K562 (cell line): ENCODE measurements around the gene GNAZ. TPM values are rescaled to one million over a fixed set of nuclear protein-coding genes. Genes with fewer than 3 reads are reported as not detected.

Source experiments
- ATAC-seq: fragments of 200-7000 bp; cut with Tn5 transposase; 3 replicates; pipeline ENCODE4 v1.9.1; 2020; ENCODE audit warnings: moderate library complexity
- BruUV-seq: library from RNA; stranded (reverse); fragments of 400-500 nt; replicated peaks from 2 replicates; lab custom pipeline; 2021; lab: Mats Ljungman, UMichigan
- CTCF ChIA-PET: fragments of 300-600 bp; formaldehyde crosslinking; extraction: SDS; loops from one replicate; lab custom pipeline; 2021; ENCODE audit warnings: low intra/inter-chr PET ratio; lab: Yijun Ruan, JAX
- POLR2A ChIA-PET: fragments of 300-600, 350-650 bp; sonication (Branson Sonifier 250); formaldehyde crosslinking; extraction: SDS; loops from one replicate; lab custom pipeline; 2021; ENCODE audit warnings: antibody characterized with exemption, inconsistent platforms; lab: Yijun Ruan, JAX
- DNase-seq, 4 experiments: peaks; one replicate each; pipeline versions ENCODE4 v3.0.0 to v3.0.0-alpha.2; 2011 to 2018; ENCODE audit warnings: low spot score in 3 of 4, mixed read lengths in 3 of 4; ENCODE audit errors: extremely low read depth in 1 of 4
- FAIRE-seq: peaks from 2 replicates; lab custom pipeline; 2011; peaks lifted over from hg19 to GRCh38; lab: Jason Lieb, UNC
- H2AFZ ChIP-seq: 2 replicates; pipeline ENCODE4 v1.6.0; 2011; ENCODE audit warnings: low read depth, low read length, control low read depth, inconsistent platforms
- H3K27ac ChIP-seq: fragments of 200-600 bp; 3 replicates; pipeline ENCODE4 v1.8.0; 2011; ENCODE audit warnings: low read depth, mild to moderate bottlenecking, control low read depth, inconsistent platforms, low read length, moderate library complexity, mixed read lengths; ENCODE audit errors: extremely low read depth
- H3K27me3 ChIP-seq, 2 experiments: fragments of 300-600 bp in 1 of 2; 2 replicates in 1 of 2; 3 replicates in 1 of 2; pipeline versions ENCODE4 v1.6.0 to v1.8.0; 2011; ENCODE audit warnings: inconsistent platforms in 2 of 2, low read length in 2 of 2, mild to moderate bottlenecking in 1 of 2, mixed read lengths in 1 of 2, moderate library complexity in 1 of 2; ENCODE audit not compliant: control insufficient read depth in 2 of 2, insufficient read depth in 2 of 2
- H3K36me3 ChIP-seq: fragments of 300-600 bp; 3 replicates; pipeline ENCODE4 v1.8.0; 2011; ENCODE audit warnings: mild to moderate bottlenecking, low read length, inconsistent platforms; ENCODE audit not compliant: control insufficient read depth, insufficient read depth
- H3K4me1 ChIP-seq, 2 experiments: fragments of 200-600 bp in 1 of 2; replicated peaks in 1 of 2; 2 replicates in 1 of 2; 3 replicates in 1 of 2; pipeline versions ENCODE4 v1.5.1 to v1.8.0; 2011; ENCODE audit warnings: inconsistent platforms in 2 of 2, low read length in 2 of 2, mild to moderate bottlenecking in 1 of 2, mixed read lengths in 1 of 2, moderate library complexity in 1 of 2; ENCODE audit not compliant: control insufficient read depth in 2 of 2, insufficient read depth in 2 of 2
- H3K4me2 ChIP-seq: 2 replicates; pipeline ENCODE4 v1.6.1; 2011; ENCODE audit warnings: low read length, control low read depth, inconsistent platforms, mixed read lengths; ENCODE audit not compliant: insufficient read depth
- H3K4me3 ChIP-seq: fragments of 200-600 bp; sonication (generic), shearing (Covaris generic); 2 replicates; pipeline ENCODE4 v1.5.1; 2016; ENCODE audit warnings: control low read depth, inconsistent platforms
- H3K79me2 ChIP-seq: fragments of 200-600 bp; 3 replicates; pipeline ENCODE4 v1.8.0; 2011; ENCODE audit warnings: low read length, inconsistent platforms; ENCODE audit not compliant: control insufficient read depth, insufficient read depth
- H3K9ac ChIP-seq, 2 experiments: 2 replicates each; pipeline versions ENCODE4 v1.6.0 to v1.6.1; 2011; ENCODE audit warnings: low read depth in 2 of 2, low read length in 2 of 2, control low read depth in 1 of 2, inconsistent platforms in 1 of 2, mild to moderate bottlenecking in 1 of 2, mixed read lengths in 1 of 2; ENCODE audit not compliant: insufficient read depth in 1 of 2
- H3K9me1 ChIP-seq: one replicate; pipeline ENCODE4 v1.6.0; 2011; ENCODE audit warnings: inconsistent platforms, mild to moderate bottlenecking, low read length, moderate library complexity; ENCODE audit not compliant: control insufficient read depth, insufficient read depth
- H3K9me3 ChIP-seq: replicated peaks from 2 replicates; pipeline ENCODE4 v1.5.1; 2011; ENCODE audit warnings: low read depth, low read length, inconsistent platforms; ENCODE audit not compliant: control insufficient read depth, insufficient read depth
- H4K20me1 ChIP-seq: replicated peaks from 2 replicates; pipeline ENCODE4 v1.6.1; 2011; ENCODE audit warnings: low read length, inconsistent platforms, mixed read lengths; ENCODE audit not compliant: control insufficient read depth, insufficient read depth
- BCL6 ChIP-seq: fragments of 250-450 bp; sonication (Bioruptor Pico); IDR thresholded peaks from 2 replicates; pipeline ENCODE4 v1.4.0; 2020
- HDAC3 ChIP-seq: fragments of 450-650 bp; IDR thresholded peaks from 2 replicates; pipeline ENCODE4 v1.6.1; 2018; ENCODE audit warnings: borderline replicate concordance, mild to moderate bottlenecking, moderate library complexity; ENCODE audit not compliant: partially characterized antibody
- MTA3 ChIP-seq: fragments of 450-650 bp; formaldehyde crosslinking; IDR thresholded peaks from 2 replicates; pipeline ENCODE4 v1.6.1; 2017; ENCODE audit warnings: mild to moderate bottlenecking, borderline replicate concordance
- MYC ChIP-seq, 2 experiments: fragments of 250-450 bp in 1 of 2; sonication (Bioruptor Pico) in 1 of 2; IDR thresholded peaks; 2 replicates each; pipeline versions ENCODE4 v1.5.1 to v1.6.1; 2012 to 2021; ENCODE audit warnings: low read depth in 2 of 2, borderline replicate concordance in 1 of 2, improper control_type of control experiment in 1 of 2, low read length in 1 of 2, mild to moderate bottlenecking in 1 of 2, moderate library complexity in 1 of 2
- NELFE ChIP-seq: IDR thresholded peaks from 2 replicates; pipeline ENCODE4 v1.6.1; 2011; ENCODE audit warnings: mild to moderate bottlenecking; ENCODE audit not compliant: insufficient read depth, insufficient read length
- RAD21 ChIP-seq, 2 experiments: fragments of 250-450 bp in 1 of 2; fragments of 450-650 bp in 1 of 2; sonication (Bioruptor Pico) in 1 of 2; formaldehyde crosslinking in 1 of 2; IDR thresholded peaks in 1 of 2; conservative IDR thresholded peaks in 1 of 2; 2 replicates each; pipeline versions ENCODE4 v1.4.0 to v1.8.0; 2020 to 2022; ENCODE audit warnings: mild to moderate bottlenecking in 2 of 2, moderate library complexity in 1 of 2
- RBM17 ChIP-seq: fragments of 200-400 bp; formaldehyde crosslinking; IDR thresholded peaks from 2 replicates; pipeline ENCODE4 v1.6.1; 2017; ENCODE audit warnings: low read depth, mild to moderate bottlenecking, low read length, borderline replicate concordance
- RUNX1 ChIP-seq: sonication (generic); IDR thresholded peaks from 2 replicates; pipeline ENCODE4 v1.6.1; 2016; ENCODE audit warnings: antibody characterized with exemption, low read depth
- SRSF9 ChIP-seq: fragments of 200-400 bp; formaldehyde crosslinking; IDR thresholded peaks from 2 replicates; pipeline ENCODE4 v1.6.1; 2017; ENCODE audit warnings: low read depth, low read length, borderline replicate concordance
- TCF7 ChIP-seq: sonication (generic); IDR thresholded peaks from 2 replicates; pipeline ENCODE4 v1.6.1; 2016; ENCODE audit warnings: antibody characterized with exemption, borderline replicate concordance
- ZKSCAN1 ChIP-seq: fragments of 150-350 bp; IDR thresholded peaks from 2 replicates; pipeline ENCODE4 v1.6.1; 2016; ENCODE audit warnings: low read depth, low read length
- WGBS: fragments of 100-300 bp; shearing (Covaris generic); methylation state at CpG from one replicate; pipeline ENCODE4 v1.1.6; 2016; ENCODE audit warnings: low coverage, mixed read lengths; ENCODE audit not compliant: insufficient coverage; ENCODE audit errors: missing lambda C conversion rate; 5-methylcytosine and 5-hydroxymethylcytosine counted together
- in situ Hi-C: fragments of 300-500 bp; cut with MboI; formaldehyde crosslinking; loops from 4 replicates; pipeline ENCODE4 v1.15.0; 2018; ENCODE audit warnings: inconsistent platforms, mixed read lengths
- intact Hi-C: fragments of 100-400 bp; cut with micrococcal nuclease; formaldehyde crosslinking; loops from 2 replicates; pipeline ENCODE4 v1.14.2; 2022
- polyA plus RNA-seq, 8 experiments: library from polyadenylated mRNA; depleted of rRNA in 4 of 8; stranded (reverse) in 5 of 8; unstranded in 3 of 8; fragments of >200 nt; fragmentation: Nextera tagmentation in 2 of 8; fragmentation: Illumina TruSeq in 1 of 8; extraction: Ambion mirVana in 2 of 8; extraction: Trizol in 1 of 8; gene quantifications; 2 replicates each; pipeline versions ENCODE4 v1.2.1 to v1.2.3, GENCODE V29; 2011 to 2014; ENCODE audit warnings: inconsistent platforms in 1 of 8, missing spikeins in 1 of 8
- total RNA-seq, 7 experiments: library from RNA; depleted of rRNA in 6 of 7; stranded (reverse); fragments of >200 nt in 6 of 7; fragmentation: Illumina TruSeq in 2 of 7; extraction: Trizol in 2 of 7; gene quantifications; 2 replicates each; pipeline versions ENCODE4 v1.2.1 to v1.2.3, GENCODE V29; 2011 to 2021; ENCODE audit warnings: low replicate concordance in 1 of 7
- TF ChIP-seq, protein P1 (sequence below): sonication (generic); formaldehyde crosslinking; IDR thresholded peaks from 2 replicates; pipeline ENCODE4 v1.8.1; 2023; ENCODE audit warnings: mild to moderate bottlenecking, missing genetic modification reagents
- TF ChIP-seq, protein P2 (sequence below): fragments of 250-450 bp; sonication (Bioruptor Pico); IDR thresholded peaks from 2 replicates; pipeline ENCODE4 v1.5.0; 2020; ENCODE audit warnings: mild to moderate bottlenecking
- TF ChIP-seq, protein P3 (sequence below): IDR thresholded peaks from 2 replicates; pipeline ENCODE4 v1.6.1; 2011; ENCODE audit not compliant: insufficient read length; ENCODE audit errors: extremely low read depth

The GNAZ gene
- total and polyA plus RNA-seq, 9 of the 15 experiments (the other 6 are each of a cell fraction or from before 2014, with no cell fraction given) = 0.04 to 0.22 (median 0.13) TPM; not detected in 3

DNA sequence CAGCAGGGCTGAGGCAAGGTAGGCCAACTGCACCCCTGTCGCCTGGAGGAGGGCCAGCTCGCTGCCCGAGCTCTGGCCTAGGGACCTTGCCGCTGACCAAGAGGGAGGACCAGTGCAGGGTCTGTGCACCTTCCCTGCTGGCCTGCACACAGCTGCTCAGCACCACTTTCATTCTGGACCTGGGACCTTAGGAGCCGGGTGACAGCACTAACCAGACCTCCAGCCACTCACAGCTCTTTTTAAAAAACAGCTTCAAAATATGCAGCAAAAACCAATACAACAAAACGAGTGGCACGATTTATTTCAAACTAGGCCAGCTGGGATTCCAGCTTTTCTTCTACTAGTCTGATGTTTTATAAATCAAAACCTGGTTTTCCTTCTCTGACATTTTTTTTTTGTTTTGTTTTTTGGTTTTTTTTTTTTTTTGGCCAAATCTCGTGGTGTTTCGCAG lies 53.5 kb downstream of the GNAZ start:
- Histone ChIP-seq H3K36me3 (no peaks in the 10 kb centered on the region), H3K4me2 (no peak overlapping the region), H3K4me3 (no peak overlapping the region), H3K27ac (no peak overlapping the region), H2AFZ (no peak overlapping the region), H3K9me3 (no peaks in the 10 kb centered on the region), H3K4me1 (peaks cover 9 to 22% of the 10 kb centered on the region in 2 experiments; a peak in 4 of 5 replicates), H3K9me1 (peaks cover 26% of the 10 kb centered on the region), H4K20me1 (peaks cover 79% of the 10 kb centered on the region), H3K9ac (peak overlapping the region in 1 of 2 experiments; percentile 12; a peak in 2 of 4 replicates), H3K27me3 (peaks cover 50 to 91% of the 10 kb centered on the region in 2 experiments), H3K79me2 (no peaks in the 10 kb centered on the region)
- in situ Hi-C loops (no loop called here), intact Hi-C loops (loop anchor here (5.0 to 10.0 kb wide), 2 partner anchors 402 to 659 kb away; no protein-coding TSS in a partner anchor)
- WGBS = 7% methylated on average over 9 of the region's 9 CpGs
- ChIA-PET POLR2A (interaction anchor here (0.6 to 19.0 kb wide), 14 partner anchors 9 to 268 kb away, joined by 3 to 414 read pairs (median 5); partner anchors contain the start of gene RAB36), CTCF (interaction anchor here (0.6 to 12.0 kb wide), 3 partner anchors 8 to 322 kb away, joined by 3 to 549 read pairs (median 5); no protein-coding TSS in a partner anchor)
- ATAC-seq (no peak), FAIRE-seq (no peak), DNase-seq (peak in 2 of 4 experiments; percentile 60 to 61)
- BruUV-seq = no TSS peak
- no peak for TF ChIP-seq ZKSCAN1
- no peak for TF ChIP-seq MTA3
- TF ChIP-seq BCL6 (CRISPR knock-in tag) = no peak
- TF ChIP-seq, protein P1, sequence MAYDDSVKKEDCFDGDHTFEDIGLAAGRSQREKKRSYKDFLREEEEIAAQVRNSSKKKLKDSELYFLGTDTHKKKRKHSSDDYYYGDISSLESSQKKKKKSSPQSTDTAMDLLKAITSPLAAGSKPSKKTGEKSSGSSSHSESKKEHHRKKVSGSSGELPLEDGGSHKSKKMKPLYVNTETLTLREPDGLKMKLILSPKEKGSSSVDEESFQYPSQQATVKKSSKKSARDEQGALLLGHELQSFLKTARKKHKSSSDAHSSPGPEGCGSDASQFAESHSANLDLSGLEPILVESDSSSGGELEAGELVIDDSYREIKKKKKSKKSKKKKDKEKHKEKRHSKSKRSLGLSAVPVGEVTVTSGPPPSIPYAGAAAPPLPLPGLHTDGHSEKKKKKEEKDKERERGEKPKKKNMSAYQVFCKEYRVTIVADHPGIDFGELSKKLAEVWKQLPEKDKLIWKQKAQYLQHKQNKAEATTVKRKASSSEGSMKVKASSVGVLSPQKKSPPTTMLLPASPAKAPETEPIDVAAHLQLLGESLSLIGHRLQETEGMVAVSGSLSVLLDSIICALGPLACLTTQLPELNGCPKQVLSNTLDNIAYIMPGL (CRISPR knock-in tag) = 0 out of 2 replicates have a peak, but pooled peaks have one; percentile 22
- 0 out of 2 replicates have a peak, but pooled peaks have one; percentile 10 for TF ChIP-seq MYC (IDR thresholded peaks at IDR 0.05; ENCODE audit: low read depth, low read length)
- no peak for TF ChIP-seq MYC (CRISPR knock-in tag; IDR thresholded peaks at IDR 0.05; ENCODE audit: borderline replicate concordance, low read depth)
- TF ChIP-seq, protein P2, sequence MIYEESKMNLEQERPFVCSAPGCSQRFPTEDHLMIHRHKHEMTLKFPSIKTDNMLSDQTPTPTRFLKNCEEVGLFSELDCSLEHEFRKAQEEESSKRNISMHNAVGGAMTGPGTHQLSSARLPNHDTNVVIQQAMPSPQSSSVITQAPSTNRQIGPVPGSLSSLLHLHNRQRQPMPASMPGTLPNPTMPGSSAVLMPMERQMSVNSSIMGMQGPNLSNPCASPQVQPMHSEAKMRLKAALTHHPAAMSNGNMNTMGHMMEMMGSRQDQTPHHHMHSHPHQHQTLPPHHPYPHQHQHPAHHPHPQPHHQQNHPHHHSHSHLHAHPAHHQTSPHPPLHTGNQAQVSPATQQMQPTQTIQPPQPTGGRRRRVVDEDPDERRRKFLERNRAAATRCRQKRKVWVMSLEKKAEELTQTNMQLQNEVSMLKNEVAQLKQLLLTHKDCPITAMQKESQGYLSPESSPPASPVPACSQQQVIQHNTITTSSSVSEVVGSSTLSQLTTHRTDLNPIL = no peak
- TF ChIP-seq TCF7 = no peak
- TF ChIP-seq RAD21 (CRISPR knock-in tag; conservative IDR thresholded peaks at IDR 0.05 in 1 of 2, IDR thresholded peaks at IDR 0.05 in 1 of 2) = 0 out of 4 replicates have a peak, but pooled peaks of 1 of the 2 experiments have one; percentile 7
- no peak for TF ChIP-seq NELFE
- TF ChIP-seq HDAC3 = no peak
- TF ChIP-seq SRSF9 = no peak
- no peak for TF ChIP-seq RBM17
- TF ChIP-seq RUNX1 = no peak
- TF ChIP-seq, protein P3, sequence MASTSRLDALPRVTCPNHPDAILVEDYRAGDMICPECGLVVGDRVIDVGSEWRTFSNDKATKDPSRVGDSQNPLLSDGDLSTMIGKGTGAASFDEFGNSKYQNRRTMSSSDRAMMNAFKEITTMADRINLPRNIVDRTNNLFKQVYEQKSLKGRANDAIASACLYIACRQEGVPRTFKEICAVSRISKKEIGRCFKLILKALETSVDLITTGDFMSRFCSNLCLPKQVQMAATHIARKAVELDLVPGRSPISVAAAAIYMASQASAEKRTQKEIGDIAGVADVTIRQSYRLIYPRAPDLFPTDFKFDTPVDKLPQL = no peak
